ENCODE measurements around the gene RAD51C. TPM values are rescaled to one million over a fixed set of nuclear protein-coding genes. Genes with fewer than 3 reads are reported as not detected.
A peak's percentile ranks its signal among the peaks of the same experiment; 100 is the strongest.

The RAD51C gene
- total RNA-seq, 1 donor from 2014 or later = 48.7 TPM

- peaks cover 15% of the 10 kb centered on the region for H3K4me1 Mint-ChIP-seq
- peaks cover 5% of the 10 kb centered on the region for H3K9me3 Mint-ChIP-seq
- H3K36me3 Mint-ChIP-seq (ENCODE audit: low read depth) = peaks cover 5% of the 10 kb centered on the region
- H3K27ac Mint-ChIP-seq (ENCODE audit: unreplicated experiment) = no peak overlapping the region
- peak overlapping the region; percentile 67 for H3K4me3 Mint-ChIP-seq
- H3K27me3 Mint-ChIP-seq (ENCODE audit: low read depth) = peaks cover 7% of the 10 kb centered on the region
- no peak for TF ChIP-seq CTCF (conservative IDR thresholded peaks at IDR 0.05)
- DNase-seq (ENCODE audit: low read depth, low spot score) = no peak
Observed at GRCh38 chr17:58660621-58661020, 31.8 kb upstream of the RAD51C start.

- peak overlapping the region; percentile 12 for H3K4me3 Mint-ChIP-seq
Observed at GRCh38 chr17:58661499-58661898, 30.9 kb upstream of the RAD51C start.

DNA sequence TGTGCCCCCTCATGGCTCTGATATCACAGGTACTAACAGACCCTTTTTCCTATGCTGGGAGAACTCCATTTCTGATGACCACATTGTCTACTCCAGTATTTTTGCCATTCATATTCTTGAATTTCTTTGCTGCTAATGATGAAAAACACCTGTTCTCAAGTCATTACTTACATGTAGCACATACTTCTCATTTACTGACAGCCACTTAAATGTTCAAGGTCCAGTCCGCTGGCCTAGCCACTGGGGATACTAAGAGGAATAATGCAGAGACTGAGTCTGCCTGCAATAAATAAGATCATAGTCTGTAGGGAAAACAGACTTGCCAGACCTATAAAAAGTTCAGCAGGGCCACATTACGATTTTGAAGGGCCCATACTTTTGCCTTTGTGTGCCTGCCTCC lies 28.1 kb upstream of the RAD51C start:
- Mint-ChIP-seq H3K4me1 (peaks cover 2% of the 10 kb centered on the region), H3K27ac (ENCODE audit: unreplicated experiment) (no peak overlapping the region), H3K27me3 (ENCODE audit: low read depth) (peaks cover 1% of the 10 kb centered on the region), H3K9me3 (no peaks in the 10 kb centered on the region), H3K36me3 (ENCODE audit: low read depth) (no peaks in the 10 kb centered on the region), H3K4me3 (no peak overlapping the region)
- TF ChIP-seq CTCF (conservative IDR thresholded peaks at IDR 0.05) = no peak
- no peak for DNase-seq (ENCODE audit: low read depth, low spot score)

More at GRCh38 chr17:58661499-58661898, 30.9 kb upstream of the RAD51C start:
- H3K9me3 Mint-ChIP-seq = peaks cover 5% of the 10 kb centered on the region
- no peak for DNase-seq (ENCODE audit: low read depth, low spot score)
- H3K27me3 Mint-ChIP-seq (ENCODE audit: low read depth) = peaks cover 7% of the 10 kb centered on the region
- TF ChIP-seq CTCF (conservative IDR thresholded peaks at IDR 0.05) = no peak
- peaks cover 5% of the 10 kb centered on the region for H3K36me3 Mint-ChIP-seq (ENCODE audit: low read depth)
- peaks cover 15% of the 10 kb centered on the region for H3K4me1 Mint-ChIP-seq
- H3K27ac Mint-ChIP-seq (ENCODE audit: unreplicated experiment) = no peak overlapping the region

DNA sequence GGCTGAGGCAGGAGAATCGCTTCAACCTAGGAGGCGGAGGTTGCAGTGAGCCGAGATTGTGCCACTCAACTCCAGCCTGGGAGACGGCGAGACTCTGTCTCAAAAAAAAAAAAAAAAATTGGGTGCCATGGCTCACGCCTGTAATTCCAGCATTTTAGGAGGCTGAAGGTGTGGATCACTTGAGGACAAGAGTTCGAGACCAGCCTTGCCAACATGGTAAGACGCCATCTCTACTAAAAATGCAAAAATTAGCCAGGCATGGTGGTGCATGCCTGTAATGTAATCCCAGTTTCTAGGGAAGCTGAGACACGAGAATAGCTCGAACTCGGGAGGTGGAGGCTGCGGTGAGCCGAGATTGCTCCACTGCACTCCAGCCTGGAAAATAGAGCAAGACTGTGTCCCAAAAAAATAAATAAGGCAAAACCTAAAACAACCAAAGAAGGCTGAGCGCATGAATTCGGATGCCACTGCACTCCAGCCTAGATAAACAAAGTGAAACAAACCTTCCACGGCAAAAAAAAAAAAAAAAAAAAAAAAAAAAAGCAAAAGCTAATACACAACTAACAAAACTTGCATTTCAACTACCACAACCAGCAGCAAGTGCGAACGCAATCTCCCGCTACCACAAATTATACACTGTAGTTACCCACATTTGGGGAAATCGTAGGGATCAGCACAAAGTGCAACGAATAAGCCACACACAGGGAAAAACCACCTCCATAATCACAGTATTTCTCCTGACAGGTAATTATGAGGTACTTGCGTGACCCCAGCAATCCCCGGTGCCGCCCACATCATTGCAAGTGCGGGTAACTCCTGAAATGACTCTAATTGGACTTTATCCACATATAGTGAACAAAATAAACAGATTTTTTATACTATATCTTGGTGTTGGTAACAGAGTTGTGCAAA lies 26.2 kb upstream of the RAD51C start:
- TF ChIP-seq CTCF (conservative IDR thresholded peaks at IDR 0.05) = no peak
- H3K9me3 Mint-ChIP-seq = no peaks in the 10 kb centered on the region
- H3K4me1 Mint-ChIP-seq = no peaks in the 10 kb centered on the region
- H3K27ac Mint-ChIP-seq (ENCODE audit: unreplicated experiment) = no peak overlapping the region
- H3K4me3 Mint-ChIP-seq = no peak overlapping the region
- no peaks in the 10 kb centered on the region for H3K27me3 Mint-ChIP-seq (ENCODE audit: low read depth)
- no peaks in the 10 kb centered on the region for H3K36me3 Mint-ChIP-seq (ENCODE audit: low read depth)
- DNase-seq (ENCODE audit: low read depth, low spot score) = no peak

GRCh38 chr17:58666858-58667267 lies 25.5 kb upstream of the RAD51C start:
- Mint-ChIP-seq H3K36me3 (ENCODE audit: low read depth) (no peaks in the 10 kb centered on the region), H3K4me1 (no peaks in the 10 kb centered on the region), H3K27ac (ENCODE audit: unreplicated experiment) (no peak overlapping the region), H3K27me3 (ENCODE audit: low read depth) (no peaks in the 10 kb centered on the region), H3K4me3 (no peak overlapping the region), H3K9me3 (no peaks in the 10 kb centered on the region)
- DNase-seq (ENCODE audit: low read depth, low spot score) = no peak
- no peak for TF ChIP-seq CTCF (conservative IDR thresholded peaks at IDR 0.05)

Data from neural crest cell (in vitro differentiated cells).